HG03439 (cell line): ENCODE measurements around the gene ZNF286A.
"Not testable (repeated sequence)": the region's sequence is repeated elsewhere in the genome, so short reads cannot be mapped to it uniquely, and the experiment has no call there.

Experiments
- ATAC-seq: cut with Tn5 transposase; IDR thresholded peaks from one replicate; pipeline ENCODE4 v1.9.1; 2021; ENCODE audit warnings: mild to moderate bottlenecking, moderate library complexity; ENCODE audit not compliant: unreplicated experiment

ZNF286A gene

DNA sequence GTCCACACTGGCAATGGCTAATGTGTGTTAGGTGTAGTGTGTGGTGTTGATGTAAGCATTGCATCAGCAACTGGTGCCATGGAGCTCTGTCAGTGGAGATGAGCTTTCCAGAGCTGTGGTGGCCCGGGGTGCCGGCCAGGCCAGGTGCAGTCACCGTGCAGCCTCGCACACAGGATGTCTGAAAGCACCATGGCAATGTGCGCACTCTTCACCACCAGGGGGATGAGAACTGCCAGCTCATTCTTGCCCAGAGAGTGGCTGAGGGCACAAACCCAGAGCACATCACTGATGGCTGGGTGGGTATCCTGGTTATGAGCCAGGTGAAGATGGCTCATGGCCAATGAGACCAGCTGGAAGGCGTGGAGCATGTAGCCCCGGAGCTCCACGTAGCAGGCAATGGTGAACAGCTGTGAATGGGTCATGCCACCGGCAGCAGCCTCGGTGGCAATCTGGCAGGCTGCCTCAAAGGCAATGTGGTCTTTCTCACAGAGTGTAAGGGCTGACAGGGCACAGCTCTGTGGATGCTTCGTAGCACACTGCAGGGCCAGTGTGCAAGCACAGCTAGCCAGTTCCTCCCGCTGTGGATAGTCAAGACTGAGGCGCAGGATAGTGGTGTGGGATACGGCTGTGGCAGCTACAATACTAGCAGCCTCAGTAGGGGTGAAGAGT is 69.4 kb downstream of the ZNF286A start:
- ATAC-seq = not testable (repeated sequence)
